Astrocyte (in vitro differentiated cells and primary cell): Measurements from ENCODE around the gene IGF2BP3. TPM values are rescaled to one million over a fixed set of nuclear protein-coding genes. Genes with fewer than 3 reads are reported as not detected.
A peak's percentile ranks its signal among the peaks of the same experiment; 100 is the strongest.

Experiments used
- DNase-seq: peaks from one replicate; pipeline ENCODE4 v3.0.0-alpha.2; 2010; ENCODE audit warnings: low read depth
- FAIRE-seq: peaks from 2 replicates; lab custom pipeline; 2011; peaks lifted over from hg19 to GRCh38; lab: Jason Lieb, UNC
- H2AFZ ChIP-seq: 2 replicates; pipeline ENCODE4 v1.6.0; 2012; ENCODE audit warnings: low read depth, low read length, inconsistent platforms
- H3K27ac ChIP-seq: 2 replicates; pipeline ENCODE4 v1.5.1; 2011; ENCODE audit warnings: low read depth, low read length, inconsistent platforms
- H3K27me3 ChIP-seq: 2 replicates; pipeline ENCODE4 v1.6.0; 2011; ENCODE audit warnings: low read length, inconsistent platforms; ENCODE audit not compliant: insufficient read depth
- H3K36me3 ChIP-seq: 2 replicates; pipeline ENCODE4 v1.5.1; 2011; ENCODE audit warnings: low read length, inconsistent platforms; ENCODE audit not compliant: insufficient read depth
- H3K4me1 ChIP-seq: 2 replicates; pipeline ENCODE4 v1.5.1; 2011; ENCODE audit warnings: low read length, inconsistent platforms; ENCODE audit not compliant: insufficient read depth
- H3K4me2 ChIP-seq: 2 replicates; pipeline ENCODE4 v1.6.0; 2012; ENCODE audit warnings: low read length, inconsistent platforms
- H3K4me3 ChIP-seq: 2 replicates; pipeline ENCODE4 v1.5.1; 2011; ENCODE audit warnings: low read depth, mild to moderate bottlenecking, low read length, inconsistent platforms; ENCODE audit not compliant: insufficient read depth
- H3K79me2 ChIP-seq: 2 replicates; pipeline ENCODE4 v1.6.0; 2012; ENCODE audit warnings: mild to moderate bottlenecking, low read length, inconsistent platforms; ENCODE audit not compliant: insufficient read depth
- H3K9ac ChIP-seq: 2 replicates; pipeline ENCODE4 v1.6.0; 2012; ENCODE audit warnings: mild to moderate bottlenecking, low read length, inconsistent platforms
- H3K9me3 ChIP-seq: 2 replicates; pipeline ENCODE4 v1.5.1; 2012; ENCODE audit warnings: low read depth, mild to moderate bottlenecking, low read length, inconsistent platforms; ENCODE audit not compliant: insufficient read depth
- H4K20me1 ChIP-seq: 2 replicates; pipeline ENCODE4 v1.6.0; 2012; ENCODE audit warnings: low read length, inconsistent platforms; ENCODE audit not compliant: insufficient read depth
- H3K27ac Mint-ChIP-seq: one replicate; pipeline ENCODE4 v1.8.0; 2021; ENCODE audit warnings: mild to moderate bottlenecking, mixed read lengths; ENCODE audit not compliant: unreplicated experiment
- H3K27me3 Mint-ChIP-seq: one replicate; pipeline ENCODE4 v1.8.0; 2021; ENCODE audit warnings: low read depth, mixed read lengths; ENCODE audit not compliant: unreplicated experiment
- H3K36me3 Mint-ChIP-seq: one replicate; pipeline ENCODE4 v1.8.0; 2021; ENCODE audit warnings: low read depth, mixed read lengths; ENCODE audit not compliant: unreplicated experiment
- H3K4me1 Mint-ChIP-seq: one replicate; pipeline ENCODE4 v1.8.0; 2021; ENCODE audit warnings: low read depth, mixed read lengths; ENCODE audit not compliant: unreplicated experiment
- H3K4me3 Mint-ChIP-seq: one replicate; pipeline ENCODE4 v1.8.0; 2021; ENCODE audit warnings: mild to moderate bottlenecking, moderate library complexity, mixed read lengths; ENCODE audit not compliant: unreplicated experiment
- H3K9me3 Mint-ChIP-seq: one replicate; pipeline ENCODE4 v1.8.0; 2021; ENCODE audit warnings: mild to moderate bottlenecking, mixed read lengths; ENCODE audit not compliant: unreplicated experiment
- EZH2 ChIP-seq: IDR thresholded peaks from 2 replicates; pipeline ENCODE4 v1.6.1; 2012; ENCODE audit warnings: mild to moderate bottlenecking, low read length, inconsistent platforms; ENCODE audit not compliant: insufficient read depth
- total RNA-seq: library from RNA; stranded (reverse); gene quantifications from 2 replicates; pipeline ENCODE4 v1.2.1, GENCODE V29; 2021
- TF ChIP-seq, protein P1 (sequence below): IDR thresholded peaks from 2 replicates; pipeline ENCODE4 v1.5.1; 2011; ENCODE audit warnings: low read depth, mild to moderate bottlenecking, inconsistent platforms, low read length, moderate library complexity; ENCODE audit not compliant: insufficient read depth

IGF2BP3 gene
- total RNA-seq, 1 donor from 2014 or later: 79.5 TPM

DNA sequence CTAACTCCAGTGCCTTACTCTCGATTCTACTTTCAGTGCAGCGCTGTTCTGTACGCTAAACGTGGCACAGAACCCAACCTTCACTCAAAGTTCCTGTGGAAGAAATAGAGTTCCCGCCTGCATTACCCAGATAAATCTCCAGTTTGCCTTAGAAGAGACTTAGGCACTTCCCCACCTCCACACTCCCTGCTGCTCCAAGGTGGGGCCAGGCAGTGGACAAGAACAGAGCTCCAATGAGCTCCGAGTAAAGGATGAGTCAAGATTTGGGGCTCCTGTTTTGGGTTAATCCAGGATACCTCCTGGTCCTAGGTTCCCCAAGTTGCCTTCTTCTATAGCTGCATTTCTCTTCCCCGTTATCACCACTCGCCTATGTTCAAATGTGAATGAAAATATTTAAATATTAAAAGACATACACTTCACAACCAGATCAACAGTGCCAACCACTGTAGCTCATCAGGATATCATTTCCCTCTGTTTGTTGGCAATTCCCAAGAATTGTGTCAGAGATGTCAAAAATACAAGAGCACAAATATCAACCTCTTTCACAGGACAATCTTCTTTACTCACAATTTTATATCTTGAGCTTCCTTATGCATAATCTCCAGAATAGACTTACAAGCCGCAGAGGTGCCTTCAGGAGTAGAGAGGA lies 123.1 kb downstream of the IGF2BP3 start:
- H3K79me2 ChIP-seq: peaks cover 54% of the 10 kb centered on the region
- FAIRE-seq (no peak), DNase-seq (no peak)
- H3K27ac ChIP-seq: peak overlapping the region; percentile 68
- Mint-ChIP-seq H3K9me3 (no peaks in the 10 kb centered on the region), H3K27ac (peak overlapping the region; percentile 80), H3K4me3 (peak overlapping the region; percentile 43), H3K36me3 (peaks cover 11% of the 10 kb centered on the region), H3K4me1 (peaks cover 57% of the 10 kb centered on the region), H3K27me3 (no peaks in the 10 kb centered on the region)
- H3K4me2 ChIP-seq: peak overlapping the region; percentile 81
- H2AFZ ChIP-seq: no peak overlapping the region
- H4K20me1 ChIP-seq: no peaks in the 10 kb centered on the region
- H3K9me3 ChIP-seq: no peaks in the 10 kb centered on the region
- peak overlapping the region; percentile 69 for H3K9ac ChIP-seq
- no peaks in the 10 kb centered on the region for H3K27me3 ChIP-seq
- peaks cover 83% of the 10 kb centered on the region for H3K4me1 ChIP-seq
- TF ChIP-seq, protein P1, sequence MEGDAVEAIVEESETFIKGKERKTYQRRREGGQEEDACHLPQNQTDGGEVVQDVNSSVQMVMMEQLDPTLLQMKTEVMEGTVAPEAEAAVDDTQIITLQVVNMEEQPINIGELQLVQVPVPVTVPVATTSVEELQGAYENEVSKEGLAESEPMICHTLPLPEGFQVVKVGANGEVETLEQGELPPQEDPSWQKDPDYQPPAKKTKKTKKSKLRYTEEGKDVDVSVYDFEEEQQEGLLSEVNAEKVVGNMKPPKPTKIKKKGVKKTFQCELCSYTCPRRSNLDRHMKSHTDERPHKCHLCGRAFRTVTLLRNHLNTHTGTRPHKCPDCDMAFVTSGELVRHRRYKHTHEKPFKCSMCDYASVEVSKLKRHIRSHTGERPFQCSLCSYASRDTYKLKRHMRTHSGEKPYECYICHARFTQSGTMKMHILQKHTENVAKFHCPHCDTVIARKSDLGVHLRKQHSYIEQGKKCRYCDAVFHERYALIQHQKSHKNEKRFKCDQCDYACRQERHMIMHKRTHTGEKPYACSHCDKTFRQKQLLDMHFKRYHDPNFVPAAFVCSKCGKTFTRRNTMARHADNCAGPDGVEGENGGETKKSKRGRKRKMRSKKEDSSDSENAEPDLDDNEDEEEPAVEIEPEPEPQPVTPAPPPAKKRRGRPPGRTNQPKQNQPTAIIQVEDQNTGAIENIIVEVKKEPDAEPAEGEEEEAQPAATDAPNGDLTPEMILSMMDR: no peak
- TF ChIP-seq EZH2: no peak
- peak overlapping the region; percentile 56 for H3K4me3 ChIP-seq
- peaks cover 27% of the 10 kb centered on the region for H3K36me3 ChIP-seq

DNA sequence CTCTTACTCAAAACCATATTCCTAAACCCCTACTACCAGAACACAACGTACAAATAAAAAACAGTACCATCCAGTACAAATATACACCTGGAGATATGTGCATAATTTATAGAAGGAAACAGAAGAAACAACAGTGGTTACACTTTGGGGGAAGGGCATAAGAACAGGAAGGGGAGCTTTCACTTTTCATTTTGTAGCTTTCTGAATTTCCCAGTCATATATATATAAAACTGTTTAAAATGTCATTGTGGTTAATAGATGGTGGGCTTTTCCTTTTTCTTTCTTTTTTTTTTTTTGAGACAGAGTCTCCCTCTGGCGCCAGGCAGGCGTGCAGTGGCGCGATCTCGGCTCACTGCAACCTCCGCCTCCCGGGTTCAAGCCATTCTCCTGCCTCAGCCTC lies 124.0 kb downstream of the IGF2BP3 start:
- H3K4me1 ChIP-seq: peaks cover 76% of the 10 kb centered on the region
- peaks cover 51% of the 10 kb centered on the region for H3K4me1 Mint-ChIP-seq

More for the DNA sequence above, 124.0 kb downstream of the IGF2BP3 start:
- Histone ChIP-seq H3K9me3 (no peaks in the 10 kb centered on the region), H3K27me3 (no peaks in the 10 kb centered on the region), H3K4me2 (peak overlapping the region; percentile 81), H3K36me3 (peaks cover 30% of the 10 kb centered on the region), H3K9ac (no peak overlapping the region), H3K27ac (peak overlapping the region; percentile 8), H3K79me2 (peaks cover 51% of the 10 kb centered on the region), H4K20me1 (no peaks in the 10 kb centered on the region), H2AFZ (no peak overlapping the region), H3K4me3 (no peak overlapping the region)
- no peak for DNase-seq
- Mint-ChIP-seq H3K36me3 (peaks cover 13% of the 10 kb centered on the region), H3K27me3 (no peaks in the 10 kb centered on the region), H3K27ac (peak overlapping the region; percentile 27), H3K4me3 (no peak overlapping the region), H3K9me3 (no peaks in the 10 kb centered on the region)
- TF ChIP-seq EZH2: no peak
- TF ChIP-seq, protein P1: no peak
- FAIRE-seq: no peak
